Ascending aorta (tissue), 2 donors: Measurements from ENCODE around the gene TMEM161B. TPM values are rescaled to one million over a fixed set of nuclear protein-coding genes. Genes with fewer than 3 reads are reported as not detected.
"Not testable (repeated sequence)": the region's sequence is repeated elsewhere in the genome, so short reads cannot be mapped to it uniquely, and the experiment has no call there.

Source experiments
- DNase-seq, 2 donors: peaks; one replicate each; pipeline ENCODE4 v3.0.0-alpha.2; 2019; ENCODE audit warnings: low spot score in 2 of 2
- H3K27ac ChIP-seq, 2 donors: fragments of 200-600 bp; sonication (generic); one replicate each; pipeline ENCODE4 v1.5.1; 2016 to 2017; ENCODE audit warnings: mild to moderate bottlenecking in 1 of 2
- H3K27me3 ChIP-seq: fragments of 200-600 bp; sonication (generic); one replicate; pipeline ENCODE4 v1.5.1; 2017
- H3K36me3 ChIP-seq, 2 donors: fragments of 200-600 bp; sonication (generic); one replicate each; pipeline ENCODE4 v1.5.1; 2016
- H3K4me1 ChIP-seq, 2 donors: fragments of 200-600 bp; sonication (generic); one replicate each; pipeline ENCODE4 v1.5.1; 2016 to 2017; ENCODE audit warnings: mild to moderate bottlenecking in 1 of 2
- H3K4me3 ChIP-seq, 2 donors: fragments of 200-600 bp; sonication (generic); one replicate each; pipeline ENCODE4 v1.5.1; 2016 to 2017; ENCODE audit warnings: mild to moderate bottlenecking in 1 of 2
- H3K9me3 ChIP-seq, 2 donors: fragments of 200-600 bp; sonication (generic); one replicate each; pipeline ENCODE4 v1.5.1; 2016
- CTCF ChIP-seq, 3 experiments: fragments of 200-600 bp in 2 of 3; fragments of 450-650 bp in 1 of 3; sonication (generic) in 2 of 3; IDR thresholded peaks; one replicate each; pipeline ENCODE4 v1.5.1; 2016 to 2019; ENCODE audit warnings: antibody characterized with exemption in 3 of 3, mild to moderate bottlenecking in 1 of 3, moderate library complexity in 1 of 3
- intact Hi-C: fragments of 100-400 bp; cut with DNase I; formaldehyde crosslinking; loops from one replicate; pipeline ENCODE4 v1.15.1; 2023
- total RNA-seq: library from RNA; depleted of rRNA; stranded (reverse); fragments of >200 nt; gene quantifications from one replicate; pipeline ENCODE4 v1.1.0, GENCODE V29; 2016

Gene TMEM161B
- total RNA-seq, 1 donor from 2014 or later: 3.7 TPM

GRCh38 chr5:88248743-88249540, 19.7 kb downstream of the TMEM161B start:
- H3K27ac ChIP-seq: no peak overlapping the region
- H3K36me3 ChIP-seq: no peaks in the 10 kb centered on the region
- H3K9me3 ChIP-seq: no peaks in the 10 kb centered on the region
- H3K4me3 ChIP-seq: no peak overlapping the region
- intact Hi-C loops: no loop called here
- no peaks in the 10 kb centered on the region for H3K27me3 ChIP-seq
- no peak for TF ChIP-seq CTCF (IDR thresholded peaks at IDR 0.05)
- no peak for DNase-seq
- no peaks in the 10 kb centered on the region for H3K4me1 ChIP-seq

GRCh38 chr5:88248094-88248493, 20.6 kb downstream of the TMEM161B start:
- intact Hi-C loops: no loop called here
- Histone ChIP-seq H3K4me1 (no peaks in the 10 kb centered on the region), H3K4me3 (no peak overlapping the region), H3K27me3 (no peaks in the 10 kb centered on the region), H3K36me3 (no peaks in the 10 kb centered on the region), H3K9me3 (no peaks in the 10 kb centered on the region), H3K27ac (no peak overlapping the region)
- DNase-seq: no peak
- no peak for TF ChIP-seq CTCF (IDR thresholded peaks at IDR 0.05)

- no peaks in the 10 kb centered on the region for H3K36me3 ChIP-seq
- no peak overlapping the region for H3K4me3 ChIP-seq
- intact Hi-C loops: no loop called here
- H3K4me1 ChIP-seq: no peaks in the 10 kb centered on the region
- DNase-seq: no peak
- no peak overlapping the region for H3K27ac ChIP-seq
- H3K27me3 ChIP-seq: no peaks in the 10 kb centered on the region
- H3K9me3 ChIP-seq: no peaks in the 10 kb centered on the region
- no peak for TF ChIP-seq CTCF (IDR thresholded peaks at IDR 0.05)
These were observed 22.8 kb downstream of the TMEM161B start for GRCh38 chr5:88245893-88246244.

- Histone ChIP-seq H3K27ac (no peak overlapping the region), H3K27me3 (no peaks in the 10 kb centered on the region), H3K36me3 (no peaks in the 10 kb centered on the region), H3K9me3 (no peaks in the 10 kb centered on the region), H3K4me1 (no peaks in the 10 kb centered on the region), H3K4me3 (no peak overlapping the region)
- TF ChIP-seq CTCF (IDR thresholded peaks at IDR 0.05): no peak
- intact Hi-C loops: no loop called here
- DNase-seq: no peak
These were observed 23.3 kb downstream of the TMEM161B start for GRCh38 chr5:88245241-88245892.

- H3K36me3 ChIP-seq: peaks cover 4 to 5% of the 10 kb centered on the region in 2 donors
- intact Hi-C loops: no loop called here
These were observed 24.0 kb downstream of the TMEM161B start for GRCh38 chr5:88244686-88245085.

GRCh38 chr5:88243493-88243892, 25.2 kb downstream of the TMEM161B start:
- DNase-seq, H3K4me1 ChIP-seq, intact Hi-C loops, H3K9me3 ChIP-seq, H3K27ac ChIP-seq, H3K4me3 ChIP-seq, H3K36me3 ChIP-seq, H3K27me3 ChIP-seq: not testable (repeated sequence)

More at GRCh38 chr5:88244686-88245085, 24.0 kb downstream of the TMEM161B start:
- DNase-seq: no peak
- no peaks in the 10 kb centered on the region for H3K27me3 ChIP-seq
- no peaks in the 10 kb centered on the region for H3K4me1 ChIP-seq
- H3K4me3 ChIP-seq: no peak overlapping the region
- no peaks in the 10 kb centered on the region for H3K9me3 ChIP-seq
- no peak overlapping the region for H3K27ac ChIP-seq
- no peak for TF ChIP-seq CTCF (IDR thresholded peaks at IDR 0.05)
